ENCODE results near the gene PITPNC1.
"Not testable (repeated sequence)": the region's sequence is repeated elsewhere in the genome, so short reads cannot be mapped to it uniquely, and the experiment has no call there.

PITPNC1 gene

GRCh38 chr17:67712375-67712774 is 335.3 kb downstream of the PITPNC1 start:
- no peak overlapping the region for H3K4me3 Mint-ChIP-seq
- H3K36me3 Mint-ChIP-seq (ENCODE audit: low read depth), result no peaks in the 10 kb centered on the region
- no peak for DNase-seq
- no peak for ATAC-seq
- H3K27me3 Mint-ChIP-seq, result peaks cover 9% of the 10 kb centered on the region
- H3K4me1 Mint-ChIP-seq, result peaks cover 9% of the 10 kb centered on the region
- H3K27ac Mint-ChIP-seq, result no peak overlapping the region
- no peaks in the 10 kb centered on the region for H3K9me3 Mint-ChIP-seq

- Mint-ChIP-seq H3K4me3 (no peak overlapping the region), H3K27ac (no peak overlapping the region), H3K36me3 (ENCODE audit: low read depth) (peaks cover 4% of the 10 kb centered on the region), H3K27me3 (peaks cover 9% of the 10 kb centered on the region), H3K9me3 (no peaks in the 10 kb centered on the region), H3K4me1 (peaks cover 10% of the 10 kb centered on the region)
- ATAC-seq (no peak), DNase-seq (no peak)
These were observed 336.1 kb downstream of the PITPNC1 start for GRCh38 chr17:67713169-67713568.

DNA sequence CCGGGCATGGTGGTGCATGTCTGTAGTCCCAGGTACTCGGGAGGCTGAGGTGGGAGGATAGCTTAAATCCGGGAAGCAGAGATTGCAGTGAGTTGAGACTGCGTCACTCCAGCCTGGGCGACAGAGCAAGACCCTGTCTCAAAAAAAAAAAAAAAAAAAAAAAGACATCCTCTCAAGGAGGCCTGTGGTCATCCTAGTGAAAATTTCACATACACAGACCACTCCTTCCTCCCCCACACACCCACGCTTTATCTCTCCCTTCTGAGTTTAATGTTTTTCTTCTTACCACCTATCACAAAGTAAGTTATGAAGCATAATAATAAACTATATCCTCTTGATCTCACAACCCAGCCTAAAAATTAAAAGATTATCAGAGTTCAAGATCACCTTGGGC is 339.3 kb downstream of the PITPNC1 start:
- ATAC-seq (no peak), DNase-seq (no peak)
- H3K27me3 Mint-ChIP-seq, result peaks cover 9% of the 10 kb centered on the region
- peak overlapping the region; percentile 97 for H3K4me3 Mint-ChIP-seq
- no peaks in the 10 kb centered on the region for H3K9me3 Mint-ChIP-seq
- H3K36me3 Mint-ChIP-seq (ENCODE audit: low read depth), result peaks cover 26% of the 10 kb centered on the region
- peak overlapping the region; percentile 99 for H3K27ac Mint-ChIP-seq
- H3K4me1 Mint-ChIP-seq, result peaks cover 30% of the 10 kb centered on the region

DNA sequence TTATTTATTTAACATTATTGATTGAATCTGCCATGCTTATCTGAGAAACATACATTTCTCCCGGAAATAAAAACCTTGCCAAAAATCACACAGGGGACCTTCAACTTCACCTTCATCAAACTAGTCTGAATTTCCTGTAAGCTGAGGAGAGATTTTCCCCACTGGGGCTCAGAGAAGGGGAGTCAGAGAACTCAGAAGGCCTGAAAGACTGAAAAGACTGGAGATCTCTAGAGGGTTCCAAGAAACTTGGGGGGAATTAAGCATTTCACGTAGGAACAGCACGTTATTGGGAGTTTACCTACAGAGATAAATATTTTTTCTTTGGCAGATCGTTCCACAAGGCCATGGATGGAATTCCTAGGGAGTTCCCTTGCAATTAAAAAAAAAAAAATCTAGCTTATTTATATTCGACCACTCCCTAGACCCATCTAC is 340.1 kb downstream of the PITPNC1 start:
- Mint-ChIP-seq H3K9me3 (no peaks in the 10 kb centered on the region), H3K27ac (peak overlapping the region; percentile 99), H3K36me3 (ENCODE audit: low read depth) (peaks cover 34% of the 10 kb centered on the region), H3K27me3 (peaks cover 7% of the 10 kb centered on the region), H3K4me1 (peaks cover 36% of the 10 kb centered on the region), H3K4me3 (peak overlapping the region; percentile 97)
- DNase-seq, result no peak
- ATAC-seq, result no peak

DNA sequence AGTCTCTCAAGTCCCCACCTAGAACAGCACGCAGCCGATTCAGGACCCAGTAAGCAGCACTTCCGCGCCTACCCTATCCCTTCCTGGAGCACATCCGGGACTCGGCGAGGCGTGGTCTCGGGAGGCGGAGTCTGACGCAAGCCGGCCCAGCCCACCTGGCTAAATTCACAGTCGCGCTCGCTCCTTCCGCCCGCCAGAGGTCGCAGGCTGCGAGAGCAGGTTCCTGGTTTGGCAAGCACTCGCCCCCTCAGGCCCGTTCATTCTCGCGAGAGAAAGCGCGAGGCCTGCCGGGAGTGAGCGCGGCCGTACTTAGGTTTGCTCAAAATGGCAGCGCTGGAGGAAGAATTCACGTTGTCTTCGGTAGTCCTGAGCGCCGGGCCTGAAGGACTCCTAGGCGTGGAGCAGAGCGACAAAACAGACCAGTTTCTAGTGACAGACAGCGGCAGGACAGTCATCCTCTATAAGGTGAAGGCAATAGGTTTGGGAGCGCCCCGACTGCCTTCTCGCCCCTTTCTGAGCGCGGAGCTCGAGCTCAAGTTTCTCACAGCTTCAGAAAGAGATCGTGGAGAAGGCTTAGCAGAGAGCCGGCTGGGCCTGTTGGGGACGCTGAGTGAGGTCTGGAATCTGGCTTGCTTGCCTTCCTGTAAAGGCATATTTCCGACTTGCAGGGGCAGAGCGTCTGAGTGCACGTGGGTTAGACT is 340.7 kb downstream of the PITPNC1 start, which contains the start of gene NOL11:
TSS of gene NOL11 (plus strand) at position 313 of the 701 bp plus-strand sequence. CDS start at position 325, 12 bp downstream.
- ATAC-seq (peak; percentile 99), DNase-seq (peak; percentile 99)
- Mint-ChIP-seq H3K4me1 (peaks cover 36% of the 10 kb centered on the region), H3K4me3 (peak within 1 kb of the TSS; percentile 97), H3K27ac (peak within 1 kb of the TSS; percentile 99), H3K36me3 (ENCODE audit: low read depth) (peaks cover 39% of the 10 kb centered on the region), H3K9me3 (no peaks in the 10 kb centered on the region), H3K27me3 (peaks cover 5% of the 10 kb centered on the region)

DNA sequence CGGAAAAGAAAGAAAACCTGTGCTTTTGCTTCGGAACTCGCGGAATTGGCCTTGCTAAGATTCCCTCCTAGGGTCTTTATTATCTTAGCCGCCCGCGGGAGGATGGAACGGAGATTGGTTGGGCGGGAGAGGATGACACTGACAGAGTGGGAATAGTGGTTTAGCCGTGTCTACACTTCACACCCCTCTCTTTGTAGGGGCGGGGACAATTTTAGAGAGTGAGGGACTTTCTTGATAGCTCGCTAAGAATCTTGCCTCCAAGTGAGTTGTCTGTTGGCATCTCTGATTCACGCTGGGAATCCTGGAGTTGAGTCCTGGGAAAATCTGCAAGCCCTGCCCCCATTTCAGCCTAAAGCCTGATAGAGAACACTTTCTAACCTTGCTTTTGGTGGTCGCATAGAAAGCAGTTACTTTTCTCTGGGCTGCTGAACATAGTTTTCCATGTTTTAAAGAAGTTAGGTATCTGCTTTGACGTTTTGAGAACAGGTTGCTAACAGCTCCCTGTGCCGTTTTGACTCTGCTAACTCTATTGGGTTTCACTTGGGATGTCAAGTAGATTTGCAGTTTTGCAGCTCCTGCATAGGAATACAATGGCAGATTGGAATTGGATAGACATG is 341.4 kb downstream of the PITPNC1 start:
- Mint-ChIP-seq H3K27ac (peak overlapping the region; percentile 99), H3K36me3 (ENCODE audit: low read depth) (peaks cover 42% of the 10 kb centered on the region), H3K27me3 (no peaks in the 10 kb centered on the region), H3K9me3 (no peaks in the 10 kb centered on the region), H3K4me3 (peak overlapping the region; percentile 97), H3K4me1 (peaks cover 36% of the 10 kb centered on the region)
- DNase-seq (peak; percentile 33), ATAC-seq (peak; percentile 30)

DNA sequence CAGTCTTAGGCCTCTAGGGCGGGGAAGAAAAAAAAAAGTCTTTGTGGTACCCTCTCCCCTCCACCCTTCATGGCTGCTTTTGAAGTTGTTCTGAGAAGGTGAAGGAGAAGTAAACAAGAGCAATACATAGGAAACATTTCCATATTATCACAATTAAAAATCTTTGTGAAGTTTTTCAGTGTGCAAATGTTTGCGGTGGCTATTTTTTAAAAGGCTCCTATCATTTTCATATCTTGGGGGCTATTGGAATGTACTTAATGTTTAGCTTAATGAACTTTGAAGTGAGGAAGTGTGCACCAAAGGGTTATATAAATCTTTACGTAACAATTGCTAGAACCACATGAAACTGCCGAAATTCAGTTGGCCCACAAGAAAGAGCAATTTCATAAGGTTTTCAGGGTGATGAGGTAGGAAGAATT is 348.3 kb downstream of the PITPNC1 start:
- no peaks in the 10 kb centered on the region for H3K27me3 Mint-ChIP-seq
- H3K4me3 Mint-ChIP-seq, result no peak overlapping the region
- no peaks in the 10 kb centered on the region for H3K9me3 Mint-ChIP-seq
- peaks cover 29% of the 10 kb centered on the region for H3K4me1 Mint-ChIP-seq
- ATAC-seq, result no peak
- peaks cover 68% of the 10 kb centered on the region for H3K36me3 Mint-ChIP-seq (ENCODE audit: low read depth)
- no peak for DNase-seq
- no peak overlapping the region for H3K27ac Mint-ChIP-seq

GRCh38 chr17:67725807-67726206 is 348.7 kb downstream of the PITPNC1 start:
- no peaks in the 10 kb centered on the region for H3K9me3 Mint-ChIP-seq
- H3K27ac Mint-ChIP-seq, result no peak overlapping the region
- H3K4me3 Mint-ChIP-seq, result no peak overlapping the region
- no peak for ATAC-seq
- DNase-seq, result no peak
- H3K36me3 Mint-ChIP-seq (ENCODE audit: low read depth), result peaks cover 68% of the 10 kb centered on the region
- peaks cover 24% of the 10 kb centered on the region for H3K4me1 Mint-ChIP-seq
- H3K27me3 Mint-ChIP-seq, result no peaks in the 10 kb centered on the region

- not testable (repeated sequence) for DNase-seq, H3K27me3 Mint-ChIP-seq, ATAC-seq, H3K9me3 Mint-ChIP-seq, H3K4me3 Mint-ChIP-seq, H3K27ac Mint-ChIP-seq
- Mint-ChIP-seq H3K36me3 (ENCODE audit: low read depth) (peaks cover 63% of the 10 kb centered on the region), H3K4me1 (peaks cover 21% of the 10 kb centered on the region)
These were observed 350.3 kb downstream of the PITPNC1 start for GRCh38 chr17:67727152-67728039.

DNA sequence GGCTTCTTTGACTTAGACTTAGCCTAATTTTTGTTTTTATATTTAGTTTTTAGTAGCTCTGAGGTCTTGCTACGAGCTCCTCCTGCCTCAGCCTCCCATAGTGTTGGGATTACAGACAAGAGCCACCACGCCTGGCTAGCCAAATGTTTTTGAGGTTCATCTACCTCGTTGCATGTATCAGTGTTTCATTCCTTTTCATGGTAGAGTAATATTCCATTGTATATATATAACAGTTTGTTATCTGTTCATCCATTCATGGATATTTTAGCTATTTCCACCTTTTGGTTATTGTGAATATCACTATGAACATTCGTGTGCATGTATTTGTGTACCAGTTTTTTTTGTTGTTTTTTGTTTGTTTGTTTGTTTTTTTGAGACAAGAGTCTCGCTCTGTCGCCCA is 352.8 kb downstream of the PITPNC1 start:
- Mint-ChIP-seq H3K27ac (no peak overlapping the region), H3K9me3 (no peaks in the 10 kb centered on the region), H3K27me3 (no peaks in the 10 kb centered on the region), H3K4me1 (peaks cover 32% of the 10 kb centered on the region), H3K36me3 (ENCODE audit: low read depth) (peaks cover 68% of the 10 kb centered on the region), H3K4me3 (no peak overlapping the region)
- no peak for DNase-seq
- ATAC-seq, result no peak

DNA sequence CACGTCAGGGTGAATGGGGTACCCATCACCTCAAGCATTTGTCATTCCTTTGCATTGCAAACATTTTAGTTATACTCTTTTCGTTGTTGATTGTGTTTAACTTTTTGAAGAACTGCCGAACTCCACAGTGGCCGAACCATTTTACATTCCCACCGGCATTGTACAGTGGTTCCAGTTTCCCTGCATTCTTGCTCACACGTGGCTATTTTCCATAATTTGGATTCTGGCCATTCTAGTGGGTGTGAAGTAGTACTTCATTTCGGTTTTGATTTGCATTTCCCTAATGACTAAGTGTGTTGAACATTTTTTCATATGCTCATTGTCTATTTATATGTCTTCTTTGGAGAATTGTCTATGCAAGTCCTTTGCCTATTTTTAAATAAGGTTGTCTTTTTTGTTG is 353.6 kb downstream of the PITPNC1 start:
- Mint-ChIP-seq H3K4me3 (no peak overlapping the region), H3K9me3 (no peaks in the 10 kb centered on the region), H3K4me1 (peaks cover 29% of the 10 kb centered on the region), H3K27me3 (no peaks in the 10 kb centered on the region), H3K27ac (no peak overlapping the region), H3K36me3 (ENCODE audit: low read depth) (peaks cover 64% of the 10 kb centered on the region)
- DNase-seq (no peak), ATAC-seq (no peak)

- no peak for ATAC-seq
These were observed 356.4 kb downstream of the PITPNC1 start for GRCh38 chr17:67733449-67733848.

GRCh38 chr17:67737145-67737544 is 360.1 kb downstream of the PITPNC1 start:
- Mint-ChIP-seq H3K27ac (peak overlapping the region; percentile 27), H3K4me1 (peaks cover 18% of the 10 kb centered on the region), H3K9me3 (no peaks in the 10 kb centered on the region), H3K36me3 (ENCODE audit: low read depth) (peaks cover 61% of the 10 kb centered on the region), H3K4me3 (no peak overlapping the region), H3K27me3 (no peaks in the 10 kb centered on the region)
- ATAC-seq (no peak), DNase-seq (no peak)

More at GRCh38 chr17:67733449-67733848, 356.4 kb downstream of the PITPNC1 start:
- Mint-ChIP-seq H3K27ac (peak overlapping the region; percentile 2), H3K4me1 (peaks cover 23% of the 10 kb centered on the region), H3K36me3 (ENCODE audit: low read depth) (peaks cover 74% of the 10 kb centered on the region), H3K9me3 (no peaks in the 10 kb centered on the region), H3K27me3 (no peaks in the 10 kb centered on the region), H3K4me3 (no peak overlapping the region)
- no peak for DNase-seq

DNA sequence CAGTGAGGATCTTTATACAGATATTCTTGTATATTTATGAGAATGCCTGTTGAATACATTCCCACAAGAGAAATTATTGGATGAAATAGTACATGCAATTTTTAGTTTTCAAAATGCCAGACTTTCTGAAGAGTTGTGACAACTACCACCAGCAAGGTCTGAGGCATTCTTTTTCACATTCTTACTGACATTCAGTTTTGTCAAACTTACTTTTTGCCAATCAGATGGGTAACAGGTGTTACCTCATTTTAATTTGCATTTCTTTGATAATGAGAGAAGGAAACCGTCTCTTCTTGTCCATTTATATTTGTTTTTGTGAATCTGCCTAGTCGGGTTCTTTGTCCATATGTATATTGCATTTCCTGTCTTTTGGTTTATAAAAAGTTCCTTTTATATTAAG is 364.9 kb downstream of the PITPNC1 start:
- Mint-ChIP-seq H3K27ac (no peak overlapping the region), H3K4me1 (no peaks in the 10 kb centered on the region), H3K36me3 (ENCODE audit: low read depth) (peaks cover 58% of the 10 kb centered on the region), H3K4me3 (no peak overlapping the region), H3K9me3 (no peaks in the 10 kb centered on the region), H3K27me3 (no peaks in the 10 kb centered on the region)
- DNase-seq (no peak), ATAC-seq (no peak)

Data from activated naive CD8-positive, alpha-beta T cell treated with anti-CD3 and anti-CD28 coated beads, Interleukin-2, amount 50 U/mL, for 24 hours (primary cell).